Neural progenitor cell (in vitro differentiated cells): ENCODE results near the gene HIBADH. TPM values are rescaled to one million over a fixed set of nuclear protein-coding genes. Genes with fewer than 3 reads are reported as not detected.
A peak's percentile ranks its signal among the peaks of the same experiment; 100 is the strongest.

Experiments used
- DNase-seq: peaks from one replicate; pipeline ENCODE4 v3.0.0-alpha.2; 2016; ENCODE audit warnings: low spot score
- H2AFZ ChIP-seq: fragments of 200-600 bp; sonication (generic); replicated peaks from 2 replicates; pipeline ENCODE4 v1.6.1; 2016; ENCODE audit warnings: antibody characterized with exemption
- H3F3A ChIP-seq: fragments of 200-600 bp; sonication (generic); 2 replicates; pipeline ENCODE4 v1.6.1; 2016; ENCODE audit warnings: antibody characterized with exemption, low read depth
- H3K27ac ChIP-seq: fragments of 200-600 bp; sonication (generic); 2 replicates; pipeline ENCODE4 v1.5.1; 2016; ENCODE audit warnings: mild to moderate bottlenecking
- H3K27me3 ChIP-seq: fragments of 200-600 bp; sonication (generic); 2 replicates; pipeline ENCODE4 v1.6.1; 2016; ENCODE audit warnings: mild to moderate bottlenecking, moderate library complexity
- H3K36me3 ChIP-seq: fragments of 200-600 bp; sonication (generic); 2 replicates; pipeline ENCODE4 v1.5.1; 2016
- H3K4me1 ChIP-seq: fragments of 200-600 bp; sonication (generic); 2 replicates; pipeline ENCODE4 v1.6.1; 2016; ENCODE audit warnings: mixed run types
- H3K4me2 ChIP-seq: fragments of 200-600 bp; sonication (generic); 2 replicates; pipeline ENCODE4 v1.6.1; 2016
- H3K4me3 ChIP-seq: fragments of 200-600 bp; sonication (generic); 2 replicates; pipeline ENCODE4 v1.5.1; 2016
- H3K79me2 ChIP-seq: fragments of 200-600 bp; sonication (generic); 2 replicates; pipeline ENCODE4 v1.6.1; 2016; ENCODE audit warnings: low read depth
- H3K9ac ChIP-seq: fragments of 200-600 bp; sonication (generic); 2 replicates; pipeline ENCODE4 v1.6.1; 2016
- H3K9me3 ChIP-seq: fragments of 200-600 bp; sonication (generic); 2 replicates; pipeline ENCODE4 v1.5.1; 2016; ENCODE audit warnings: low read depth
- H4K20me1 ChIP-seq: fragments of 200-600 bp; sonication (generic); 2 replicates; pipeline ENCODE4 v1.6.1; 2016; ENCODE audit warnings: low read depth
- H3K27ac Mint-ChIP-seq: 3 replicates; pipeline ENCODE4 v1.8.0; 2021; ENCODE audit warnings: mixed read lengths
- H3K27me3 Mint-ChIP-seq: 2 replicates; pipeline ENCODE4 v1.8.0; 2022; ENCODE audit warnings: low read depth, mild to moderate bottlenecking, inconsistent platforms, moderate library complexity, mixed read lengths; ENCODE audit not compliant: insufficient read depth
- H3K36me3 Mint-ChIP-seq: 3 replicates; pipeline ENCODE4 v1.8.0; 2021; ENCODE audit warnings: mixed read lengths
- H3K4me1 Mint-ChIP-seq: 3 replicates; pipeline ENCODE4 v1.8.0; 2021; ENCODE audit warnings: mixed read lengths
- H3K4me3 Mint-ChIP-seq: 3 replicates; pipeline ENCODE4 v1.8.0; 2021; ENCODE audit warnings: mild to moderate bottlenecking, moderate library complexity, mixed read lengths
- H3K9me3 Mint-ChIP-seq: 3 replicates; pipeline ENCODE4 v1.8.0; 2020; ENCODE audit warnings: mixed read lengths
- EZH2 ChIP-seq: fragments of 200-600 bp; sonication (generic); IDR thresholded peaks from 2 replicates; pipeline ENCODE4 v1.6.1; 2017; ENCODE audit warnings: antibody characterized with exemption, mild to moderate bottlenecking, moderate library complexity
- EZH2phosphoT487 ChIP-seq: fragments of 200-600 bp; sonication (generic); IDR thresholded peaks from 2 replicates; pipeline ENCODE4 v1.6.1; 2017; ENCODE audit warnings: antibody characterized with exemption
- total RNA-seq: library from RNA; depleted of rRNA; stranded (reverse); fragments of >200 nt; gene quantifications from 2 replicates; pipeline ENCODE4 v1.2.3, GENCODE V29; 2015; ENCODE audit warnings: low replicate concordance
- TF ChIP-seq, protein P1 (sequence below): fragments of 200-600 bp; sonication (generic); IDR thresholded peaks from 2 replicates; pipeline ENCODE4 v1.5.1; 2017; ENCODE audit warnings: antibody characterized with exemption, mild to moderate bottlenecking

HIBADH gene
- total RNA-seq, 1 donor from 2014 or later: 88.6 TPM

DNA sequence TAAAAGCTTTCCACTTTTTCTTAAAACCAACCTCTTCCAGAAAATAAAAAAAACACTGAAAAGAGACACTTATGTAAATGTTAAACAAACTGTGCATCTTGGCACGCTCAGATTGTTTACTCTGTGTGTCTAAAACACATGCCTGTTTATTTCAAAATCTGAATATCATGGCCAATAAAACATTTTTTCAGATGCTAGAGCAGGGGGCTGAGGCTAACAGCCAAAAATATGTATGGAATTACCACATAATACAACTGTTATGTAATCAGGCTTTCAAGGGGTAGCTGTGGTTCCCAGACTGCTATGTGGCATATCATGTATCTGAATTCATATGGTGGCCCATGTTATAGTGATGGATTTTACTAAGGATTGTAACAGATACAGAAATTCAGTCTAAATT is 130.4 kb downstream of the HIBADH start:
- Histone ChIP-seq H3K4me3 (no peak overlapping the region), H3K4me1 (peaks cover 2% of the 10 kb centered on the region), H3K79me2 (no peaks in the 10 kb centered on the region), H2AFZ (no peak overlapping the region), H4K20me1 (no peaks in the 10 kb centered on the region), H3K9ac (no peak overlapping the region), H3F3A (no peaks in the 10 kb centered on the region), H3K27ac (no peak overlapping the region), H3K27me3 (no peaks in the 10 kb centered on the region), H3K9me3 (no peaks in the 10 kb centered on the region), H3K36me3 (peaks cover 2% of the 10 kb centered on the region), H3K4me2 (no peak overlapping the region)
- TF ChIP-seq EZH2: no peak
- TF ChIP-seq, protein P1, sequence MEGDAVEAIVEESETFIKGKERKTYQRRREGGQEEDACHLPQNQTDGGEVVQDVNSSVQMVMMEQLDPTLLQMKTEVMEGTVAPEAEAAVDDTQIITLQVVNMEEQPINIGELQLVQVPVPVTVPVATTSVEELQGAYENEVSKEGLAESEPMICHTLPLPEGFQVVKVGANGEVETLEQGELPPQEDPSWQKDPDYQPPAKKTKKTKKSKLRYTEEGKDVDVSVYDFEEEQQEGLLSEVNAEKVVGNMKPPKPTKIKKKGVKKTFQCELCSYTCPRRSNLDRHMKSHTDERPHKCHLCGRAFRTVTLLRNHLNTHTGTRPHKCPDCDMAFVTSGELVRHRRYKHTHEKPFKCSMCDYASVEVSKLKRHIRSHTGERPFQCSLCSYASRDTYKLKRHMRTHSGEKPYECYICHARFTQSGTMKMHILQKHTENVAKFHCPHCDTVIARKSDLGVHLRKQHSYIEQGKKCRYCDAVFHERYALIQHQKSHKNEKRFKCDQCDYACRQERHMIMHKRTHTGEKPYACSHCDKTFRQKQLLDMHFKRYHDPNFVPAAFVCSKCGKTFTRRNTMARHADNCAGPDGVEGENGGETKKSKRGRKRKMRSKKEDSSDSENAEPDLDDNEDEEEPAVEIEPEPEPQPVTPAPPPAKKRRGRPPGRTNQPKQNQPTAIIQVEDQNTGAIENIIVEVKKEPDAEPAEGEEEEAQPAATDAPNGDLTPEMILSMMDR: no peak
- TF ChIP-seq EZH2phosphoT487: no peak
- Mint-ChIP-seq H3K27ac (no peak overlapping the region), H3K27me3 (no peaks in the 10 kb centered on the region), H3K4me1 (peaks cover 11% of the 10 kb centered on the region), H3K9me3 (peaks cover 17% of the 10 kb centered on the region), H3K36me3 (peaks cover 28% of the 10 kb centered on the region), H3K4me3 (no peak overlapping the region)
- DNase-seq: no peak

DNA sequence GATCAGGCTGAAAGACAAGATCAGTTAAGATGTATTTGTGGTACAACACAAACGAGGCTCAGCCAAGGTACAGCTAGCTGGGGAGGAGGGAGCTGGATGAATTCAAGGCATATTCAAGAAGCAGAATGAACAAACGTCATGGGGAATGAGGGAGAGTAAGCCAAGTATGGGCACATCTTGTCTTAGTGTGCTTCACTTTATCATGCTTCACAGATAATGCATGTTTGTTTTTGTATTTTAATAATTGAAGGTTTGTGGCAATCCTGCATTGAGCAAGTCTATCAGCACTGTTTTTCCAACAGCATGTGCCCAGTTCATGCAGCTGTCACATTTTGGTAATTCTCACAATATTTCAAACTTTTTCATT is 135.4 kb downstream of the HIBADH start:
- Histone ChIP-seq H3F3A (no peaks in the 10 kb centered on the region), H3K9ac (no peak overlapping the region), H3K4me2 (peak overlapping the region; percentile 16), H3K27me3 (no peaks in the 10 kb centered on the region), H3K36me3 (peaks cover 6% of the 10 kb centered on the region), H3K79me2 (no peaks in the 10 kb centered on the region), H2AFZ (no peak overlapping the region), H4K20me1 (no peaks in the 10 kb centered on the region), H3K4me1 (peaks cover 13% of the 10 kb centered on the region), H3K9me3 (no peaks in the 10 kb centered on the region), H3K4me3 (no peak overlapping the region), H3K27ac (no peak overlapping the region)
- no peaks in the 10 kb centered on the region for H3K27me3 Mint-ChIP-seq
- H3K36me3 Mint-ChIP-seq: peaks cover 46% of the 10 kb centered on the region
- peaks cover 7% of the 10 kb centered on the region for H3K4me1 Mint-ChIP-seq
- H3K27ac Mint-ChIP-seq: peak overlapping the region; percentile 4
- peaks cover 17% of the 10 kb centered on the region for H3K9me3 Mint-ChIP-seq
- no peak for DNase-seq
- H3K4me3 Mint-ChIP-seq: no peak overlapping the region
- TF ChIP-seq EZH2 (no peak), EZH2phosphoT487 (no peak)
- TF ChIP-seq, protein P1: no peak

DNA sequence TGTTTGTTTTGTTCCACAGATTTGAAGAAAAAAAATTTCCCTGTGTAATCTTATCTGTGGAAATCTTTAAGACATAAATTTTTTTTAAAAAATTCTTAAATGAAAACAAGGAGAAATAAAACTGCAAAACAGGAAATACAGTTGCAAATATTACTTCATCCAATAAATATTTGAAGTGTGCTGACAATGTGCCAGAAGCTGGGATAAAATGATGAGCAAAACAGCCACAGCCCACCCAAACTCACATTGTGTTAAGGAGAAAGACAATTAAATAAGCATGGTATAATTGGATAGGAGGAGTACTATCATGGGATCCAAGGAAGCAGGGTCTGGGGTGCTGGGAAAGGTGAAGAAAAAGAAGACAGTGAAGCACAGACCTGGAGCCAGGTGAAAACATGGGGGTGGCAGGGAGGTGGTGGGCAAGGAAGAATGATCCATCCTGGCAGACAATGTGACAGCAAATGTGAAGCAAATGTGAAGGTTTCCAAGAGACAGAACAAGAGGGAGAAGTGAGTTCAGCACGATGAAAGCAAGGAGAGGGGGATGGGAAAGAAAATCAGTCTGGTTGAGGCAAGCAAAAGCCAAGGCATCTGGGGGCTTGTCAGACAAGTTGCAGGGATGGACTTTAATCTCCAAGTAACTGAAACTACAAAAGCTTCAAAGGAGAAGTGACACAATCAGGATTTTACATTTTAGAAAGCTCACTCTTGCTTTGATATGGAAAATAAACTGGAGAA is 135.9 kb downstream of the HIBADH start:
- H3K27me3 Mint-ChIP-seq: no peaks in the 10 kb centered on the region
- Histone ChIP-seq H3K79me2 (no peaks in the 10 kb centered on the region), H3K36me3 (peaks cover 6% of the 10 kb centered on the region), H3K9ac (no peak overlapping the region), H3K27me3 (no peaks in the 10 kb centered on the region), H2AFZ (no peak overlapping the region), H4K20me1 (no peaks in the 10 kb centered on the region), H3K4me3 (no peak overlapping the region), H3K4me1 (peaks cover 13% of the 10 kb centered on the region), H3K4me2 (peak overlapping the region; percentile 16), H3F3A (no peaks in the 10 kb centered on the region), H3K9me3 (no peaks in the 10 kb centered on the region), H3K27ac (no peak overlapping the region)
- H3K4me3 Mint-ChIP-seq: no peak overlapping the region
- peak overlapping the region; percentile 4 for H3K27ac Mint-ChIP-seq
- H3K9me3 Mint-ChIP-seq: peaks cover 17% of the 10 kb centered on the region
- no peak for TF ChIP-seq EZH2phosphoT487
- TF ChIP-seq, protein P1: no peak
- TF ChIP-seq EZH2: no peak
- peaks cover 46% of the 10 kb centered on the region for H3K36me3 Mint-ChIP-seq
- peak; percentile 14 for DNase-seq
- peaks cover 7% of the 10 kb centered on the region for H3K4me1 Mint-ChIP-seq
